WI38 (cell line): ENCODE data around the gene SLC39A3.

Experiments used
- H3K4me3 ChIP-seq: 2 replicates; pipeline ENCODE4 v1.5.1; 2011; ENCODE audit warnings: low read depth, mild to moderate bottlenecking, control low read depth, low read length
- TF ChIP-seq, protein P1 (sequence below): IDR thresholded peaks from 2 replicates; pipeline ENCODE4 v1.5.1; 2012; ENCODE audit warnings: low read depth, mild to moderate bottlenecking, control low read depth, low read length

SLC39A3 gene

DNA sequence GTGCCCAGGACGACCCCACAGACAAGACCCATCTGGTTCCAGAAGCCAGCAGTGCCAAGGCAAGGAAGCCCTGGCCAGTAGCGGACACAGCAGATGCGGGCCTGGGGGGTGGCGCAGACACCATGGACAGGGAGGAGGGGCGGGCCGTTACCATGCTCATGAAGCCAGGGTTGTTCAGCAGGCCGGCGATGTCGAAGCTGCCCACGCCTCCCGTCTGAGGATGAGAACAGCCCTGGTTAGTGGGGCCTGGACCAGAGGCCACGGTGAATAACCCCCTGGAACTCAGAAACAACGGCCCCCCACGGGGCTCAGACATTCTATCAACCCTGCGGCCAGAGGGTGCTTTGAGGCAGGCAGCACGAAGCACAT, 21.5 kb upstream of the SLC39A3 start:
- TF ChIP-seq, protein P1, sequence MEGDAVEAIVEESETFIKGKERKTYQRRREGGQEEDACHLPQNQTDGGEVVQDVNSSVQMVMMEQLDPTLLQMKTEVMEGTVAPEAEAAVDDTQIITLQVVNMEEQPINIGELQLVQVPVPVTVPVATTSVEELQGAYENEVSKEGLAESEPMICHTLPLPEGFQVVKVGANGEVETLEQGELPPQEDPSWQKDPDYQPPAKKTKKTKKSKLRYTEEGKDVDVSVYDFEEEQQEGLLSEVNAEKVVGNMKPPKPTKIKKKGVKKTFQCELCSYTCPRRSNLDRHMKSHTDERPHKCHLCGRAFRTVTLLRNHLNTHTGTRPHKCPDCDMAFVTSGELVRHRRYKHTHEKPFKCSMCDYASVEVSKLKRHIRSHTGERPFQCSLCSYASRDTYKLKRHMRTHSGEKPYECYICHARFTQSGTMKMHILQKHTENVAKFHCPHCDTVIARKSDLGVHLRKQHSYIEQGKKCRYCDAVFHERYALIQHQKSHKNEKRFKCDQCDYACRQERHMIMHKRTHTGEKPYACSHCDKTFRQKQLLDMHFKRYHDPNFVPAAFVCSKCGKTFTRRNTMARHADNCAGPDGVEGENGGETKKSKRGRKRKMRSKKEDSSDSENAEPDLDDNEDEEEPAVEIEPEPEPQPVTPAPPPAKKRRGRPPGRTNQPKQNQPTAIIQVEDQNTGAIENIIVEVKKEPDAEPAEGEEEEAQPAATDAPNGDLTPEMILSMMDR, result no peak
- no peak overlapping the region for H3K4me3 ChIP-seq

DNA sequence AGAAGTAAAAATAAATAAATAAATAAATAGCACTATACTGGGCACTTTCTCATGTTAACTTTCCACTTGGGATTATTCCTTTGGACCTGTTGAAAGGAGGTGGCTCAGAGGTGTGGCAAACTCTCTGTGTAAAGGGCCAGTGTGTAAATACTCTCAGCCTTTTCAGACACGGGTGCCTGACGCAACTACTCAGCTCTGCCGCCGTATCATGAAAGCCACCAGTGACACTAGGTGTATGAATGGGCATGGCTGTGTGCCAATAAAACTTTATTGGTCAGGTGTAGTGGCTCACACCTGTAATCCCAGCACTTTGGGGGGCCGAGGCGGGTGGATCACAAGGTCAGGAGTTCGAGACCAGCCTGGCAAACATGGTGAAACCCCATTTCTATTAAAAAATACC, 20.1 kb upstream of the SLC39A3 start:
- TF ChIP-seq, protein P1, result no peak

DNA sequence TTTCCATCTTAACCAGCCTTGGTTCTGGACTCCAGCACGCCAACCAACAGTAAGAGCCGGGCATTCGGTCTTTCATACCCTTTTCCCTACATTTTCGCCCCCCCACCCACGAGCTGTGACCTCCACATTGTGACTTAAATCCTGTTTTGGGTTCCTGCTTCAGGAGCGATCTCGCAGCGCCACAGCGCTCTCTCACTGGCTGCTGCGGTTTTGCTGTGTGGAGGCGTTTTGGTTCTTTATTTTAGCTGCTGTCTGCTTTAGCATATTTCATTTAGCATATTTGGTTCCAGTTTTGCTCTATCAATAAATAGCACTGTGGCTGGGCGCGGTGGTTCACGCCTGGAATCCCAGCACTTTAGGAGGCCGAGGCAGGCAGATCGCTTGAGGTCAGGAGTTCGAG, 19.5 kb upstream of the SLC39A3 start:
- H3K4me3 ChIP-seq, result no peak overlapping the region
- TF ChIP-seq, protein P1, result no peak

More for the DNA sequence above, 20.1 kb upstream of the SLC39A3 start:
- H3K4me3 ChIP-seq, result no peak overlapping the region

DNA sequence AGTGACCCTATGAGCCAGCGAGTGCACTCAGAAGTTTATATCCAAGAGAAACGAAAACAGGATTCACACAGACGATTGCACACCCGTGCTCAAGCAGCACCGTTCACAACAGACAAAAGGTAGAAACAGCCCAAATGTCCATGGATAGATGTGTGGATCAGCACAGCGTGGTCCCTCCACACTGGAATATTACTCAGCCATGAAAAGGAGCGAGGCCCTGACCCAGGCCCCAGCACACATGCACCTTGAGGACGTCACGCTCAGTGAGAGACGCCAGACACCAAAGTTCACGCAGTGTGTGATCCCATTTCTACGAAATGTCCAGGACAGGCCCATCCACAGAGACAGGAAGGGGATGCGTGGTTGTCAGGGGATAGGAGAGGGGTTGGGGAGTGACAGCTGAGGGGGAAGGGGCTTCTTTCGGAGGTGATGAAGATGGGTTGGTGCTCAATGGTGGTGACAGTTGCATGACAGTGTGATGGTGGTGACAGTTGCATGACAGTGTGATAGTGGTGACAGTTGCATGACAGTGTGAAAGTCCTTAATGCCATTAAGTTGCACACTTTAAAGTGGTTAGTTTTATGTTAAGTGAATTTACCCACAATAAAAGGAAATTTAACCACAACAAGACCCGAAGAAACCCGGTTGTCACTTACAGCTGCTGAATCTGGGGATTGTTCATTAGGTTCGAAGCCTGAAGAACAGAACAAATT, 18.9 kb upstream of the SLC39A3 start:
- TF ChIP-seq, protein P1, result no peak
- no peak overlapping the region for H3K4me3 ChIP-seq

DNA sequence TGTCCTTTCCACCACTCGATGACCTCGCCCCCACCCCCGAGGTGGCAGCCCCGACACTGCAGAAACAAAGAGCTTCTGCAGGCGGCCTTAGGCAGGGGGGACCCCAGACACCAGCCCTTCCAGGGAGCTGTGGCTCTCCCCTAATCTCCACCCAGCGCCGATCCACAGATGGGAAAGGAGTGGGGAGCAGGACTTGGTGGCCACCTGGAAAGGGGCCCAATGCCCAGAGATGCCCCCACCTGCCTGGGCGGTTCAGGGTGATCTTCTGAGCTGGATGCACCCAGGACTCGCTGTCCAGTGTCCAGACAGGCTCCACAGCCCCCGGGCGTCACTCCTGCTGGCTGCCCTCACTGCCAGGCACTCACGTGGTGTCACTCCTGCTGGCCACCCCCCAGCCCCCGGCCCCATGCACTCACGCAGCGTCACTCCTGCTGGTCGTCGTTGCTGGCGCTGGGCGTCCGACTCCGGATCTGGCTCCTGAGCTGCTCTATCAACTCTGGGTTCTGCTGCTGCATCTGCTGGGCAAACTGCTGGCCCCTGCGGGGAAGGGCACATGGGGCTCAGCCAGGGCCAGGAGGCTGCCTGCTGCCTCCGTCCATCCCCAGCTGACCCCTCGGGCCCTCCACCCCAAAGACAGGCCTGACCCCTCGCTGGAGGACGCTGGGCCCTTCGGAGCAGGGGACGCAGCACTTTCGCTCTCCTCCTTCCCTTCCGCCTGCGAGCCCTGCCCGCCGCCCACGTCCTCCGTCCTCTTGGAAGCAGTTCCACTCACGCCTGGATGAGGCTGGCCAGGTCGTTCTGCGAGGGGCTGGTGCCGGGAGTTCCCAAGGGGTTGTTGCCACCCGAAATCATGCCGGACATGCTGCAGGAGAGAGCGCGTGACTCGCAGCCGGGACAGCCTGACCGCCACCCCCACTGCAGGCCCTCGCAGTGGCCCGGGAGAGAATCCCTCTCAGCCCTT, 17.4 kb upstream of the SLC39A3 start:
- TF ChIP-seq, protein P1, result no peak
- no peak overlapping the region for H3K4me3 ChIP-seq

DNA sequence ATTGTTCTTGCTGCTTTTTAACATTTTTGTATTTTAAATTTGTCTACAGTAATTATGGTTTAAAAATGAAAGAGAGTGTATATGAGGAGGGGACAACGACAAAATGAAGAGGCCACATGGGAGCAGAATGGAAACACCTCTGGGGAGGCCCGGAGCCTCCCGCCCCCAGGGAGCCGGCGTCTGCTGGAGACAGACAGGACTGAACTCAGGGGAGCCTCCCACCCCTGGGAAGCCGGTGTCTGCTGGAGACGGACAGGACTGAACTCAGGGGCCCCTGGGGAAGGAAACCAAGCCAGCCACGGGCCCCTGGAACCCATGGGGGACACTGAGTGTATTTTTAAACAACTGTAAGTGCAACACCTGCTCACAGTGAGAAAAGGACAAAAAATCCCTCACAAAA, 16.7 kb upstream of the SLC39A3 start:
- H3K4me3 ChIP-seq, result no peak overlapping the region
- TF ChIP-seq, protein P1, result no peak

DNA sequence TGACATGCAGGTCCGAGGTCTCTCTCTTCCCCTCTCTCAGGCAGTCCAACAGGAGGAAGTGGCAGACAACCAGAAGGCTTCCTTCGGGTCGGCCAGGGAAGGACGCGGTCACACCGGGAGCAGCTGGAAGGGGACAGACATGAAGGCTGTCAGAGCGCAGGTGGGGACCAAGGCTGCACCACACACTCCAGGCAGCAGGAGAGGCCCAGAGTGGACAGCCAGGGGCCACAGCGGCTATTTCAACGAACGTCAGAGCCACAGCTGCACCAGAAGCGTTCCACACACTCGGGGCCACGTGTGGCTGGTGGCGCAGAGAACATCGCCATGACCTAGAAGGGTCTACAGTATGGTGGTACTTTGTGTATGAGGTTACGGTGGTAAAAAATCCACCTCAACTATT, 16.0 kb upstream of the SLC39A3 start:
- TF ChIP-seq, protein P1, result no peak
- H3K4me3 ChIP-seq, result no peak overlapping the region
